ENCODE data around the gene SPRR1B.
"Not testable (repeated sequence)": the region's sequence is repeated elsewhere in the genome, so short reads cannot be mapped to it uniquely, and the experiment has no call there.

SPRR1B gene

DNA sequence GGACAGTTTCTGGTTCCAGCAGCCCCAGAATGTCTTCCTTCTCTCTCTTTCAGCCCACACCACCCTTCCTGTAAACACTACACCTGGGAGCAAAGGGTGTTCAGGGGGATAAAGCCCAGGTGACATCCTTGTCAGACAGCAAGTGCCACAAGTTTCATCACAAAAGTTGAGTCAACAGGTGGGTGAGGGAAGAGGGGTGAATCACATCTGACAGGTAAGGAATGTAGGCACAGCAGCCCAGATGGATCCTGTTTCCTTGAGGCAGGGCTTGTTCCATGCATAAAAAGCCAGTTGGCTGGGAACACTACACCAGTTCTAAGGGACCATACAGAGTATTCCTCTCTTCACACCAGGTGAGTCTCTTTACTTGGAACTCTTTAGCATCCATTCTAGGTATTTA lies at the start of gene SPRR1B:
SPRR1B (plus strand) TSS at position 309 of the 400 bp plus-strand sequence. CDS start 1,143 bp downstream, outside the sequence.
- DNase-seq (ENCODE audit: low read depth in 3 of 3, low spot score in 1 of 3): no peak

- DNase-seq (ENCODE audit: low read depth in 3 of 3, low spot score in 1 of 3): no peak
Measured at GRCh38 chr1:152982076-152982475, 48.9 kb upstream of the SPRR1B start.

- no peak for DNase-seq (ENCODE audit: low read depth in 3 of 3, low spot score in 1 of 3)
Measured at GRCh38 chr1:152983234-152983633, 47.8 kb upstream of the SPRR1B start.

- DNase-seq (ENCODE audit: low read depth in 3 of 3, low spot score in 1 of 3): no peak
Measured at GRCh38 chr1:152983743-152984142, 47.3 kb upstream of the SPRR1B start, which contains the start of gene SPRR1A. TSS of gene SPRR1A (plus strand) at chr1:152984081. CDS start at chr1:152985231, 1,150 bp downstream.

DNA sequence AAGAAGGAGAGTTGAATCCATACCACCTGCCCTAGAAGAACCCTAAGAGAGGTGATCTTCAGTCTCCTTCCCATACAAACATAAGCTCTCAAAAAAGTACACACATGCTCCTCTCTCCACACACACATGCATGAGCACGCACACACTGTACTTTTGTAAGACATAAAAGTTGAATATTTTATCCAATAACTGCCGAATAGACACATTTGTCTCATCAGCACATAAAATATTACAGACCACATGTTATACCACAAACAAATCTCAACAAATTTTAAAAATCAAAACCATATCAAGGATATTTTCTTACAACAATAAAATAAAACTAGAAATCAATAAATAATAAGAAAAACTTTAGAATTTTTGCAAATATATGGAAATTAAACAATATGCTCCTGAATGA lies 44.4 kb upstream of the SPRR1B start:
- no peak for DNase-seq (ENCODE audit: low read depth in 3 of 3, low spot score in 1 of 3)

DNA sequence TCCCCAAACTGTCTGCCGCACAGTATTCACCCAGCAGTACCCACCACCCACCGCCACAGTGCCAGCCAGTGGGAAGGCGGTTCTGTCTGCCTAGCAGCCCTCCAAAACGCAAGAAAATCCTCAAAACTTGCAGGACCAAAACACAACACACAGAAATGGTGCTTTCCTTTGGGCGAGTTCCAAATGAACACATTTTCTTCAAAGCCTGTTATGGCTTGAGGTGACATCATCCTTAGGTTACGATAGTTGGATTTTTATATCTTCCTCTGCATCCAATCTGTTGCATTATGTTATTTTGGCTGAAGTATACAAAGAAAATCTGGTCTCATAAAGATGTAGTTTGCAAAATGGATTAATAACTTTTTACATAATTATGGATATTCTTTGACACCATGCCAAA lies 37.8 kb upstream of the SPRR1B start:
- no peak for DNase-seq (ENCODE audit: low read depth in 3 of 3, low spot score in 1 of 3)

- DNase-seq (ENCODE audit: low read depth in 3 of 3, low spot score in 1 of 3): no peak
Measured at GRCh38 chr1:152995842-152996241, 35.2 kb upstream of the SPRR1B start.

DNA sequence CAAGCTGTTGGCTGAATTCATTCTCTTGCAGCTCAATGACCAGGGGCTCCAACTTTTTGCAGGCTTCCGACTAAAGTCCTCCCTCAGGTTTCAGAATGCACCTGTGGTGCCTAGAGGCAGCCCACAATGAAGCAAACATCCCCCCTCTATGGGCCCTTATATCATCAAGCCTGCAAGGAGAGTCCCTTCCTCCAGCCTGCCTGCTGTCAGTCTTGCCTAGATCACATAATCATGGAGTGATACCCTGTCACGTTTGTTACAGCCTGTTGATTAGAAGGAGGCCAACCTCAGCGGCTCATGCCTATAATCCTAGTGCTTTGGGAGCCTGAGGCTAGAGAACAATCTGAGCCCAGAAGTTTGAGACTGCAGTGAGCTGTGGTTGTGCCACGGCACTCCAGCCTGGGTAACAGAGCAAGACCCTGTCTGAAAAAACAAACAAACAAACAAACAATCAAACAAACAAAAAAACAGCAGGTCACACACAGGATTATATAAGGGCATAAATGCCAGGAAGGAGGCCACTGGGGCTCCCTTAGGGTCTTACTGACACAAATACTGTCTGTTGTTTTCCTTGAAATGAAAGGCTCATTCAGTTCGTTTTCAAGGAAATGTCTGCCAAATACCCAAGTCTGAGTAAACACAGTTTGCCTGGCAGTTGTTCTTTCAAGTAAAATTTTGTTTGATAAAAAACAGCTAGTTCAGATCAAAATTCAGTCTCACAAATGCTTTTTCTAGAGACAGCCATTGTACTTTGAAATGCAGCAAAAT lies 34.2 kb upstream of the SPRR1B start:
- DNase-seq (ENCODE audit: low read depth in 3 of 3, low spot score in 1 of 3): no peak

DNA sequence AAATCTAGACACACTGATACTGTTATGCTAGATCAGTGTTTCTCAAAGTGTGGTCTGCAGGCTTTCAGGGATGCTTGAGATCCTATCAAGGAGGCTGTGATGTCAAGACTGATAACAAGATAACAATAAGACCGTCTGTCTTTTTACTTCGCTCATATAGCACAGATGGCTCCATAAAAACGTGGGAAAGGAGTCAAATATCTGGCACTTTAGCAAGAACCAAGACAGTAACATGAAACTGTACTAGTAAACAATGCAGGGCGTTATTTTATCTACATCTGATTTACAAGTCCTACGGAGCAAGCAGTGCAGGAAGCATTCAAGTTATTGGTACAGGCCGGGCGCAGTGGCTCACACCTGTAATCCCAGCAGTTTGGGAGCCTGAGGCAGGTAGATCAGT lies 33.1 kb upstream of the SPRR1B start:
- no peak for DNase-seq (ENCODE audit: low read depth in 3 of 3, low spot score in 1 of 3)

- DNase-seq (ENCODE audit: low read depth in 3 of 3, low spot score in 1 of 3): no peak
Measured at GRCh38 chr1:152998476-152998875, 32.5 kb upstream of the SPRR1B start.

- DNase-seq (ENCODE audit: low read depth in 3 of 3, low spot score in 1 of 3): no peak
Measured at GRCh38 chr1:152999818-153000217, 31.2 kb upstream of the SPRR1B start.

GRCh38 chr1:153000294-153000693 lies 30.7 kb upstream of the SPRR1B start:
- no peak for DNase-seq (ENCODE audit: low read depth in 3 of 3, low spot score in 1 of 3)

GRCh38 chr1:153001382-153001781 lies 29.6 kb upstream of the SPRR1B start, which contains the start of gene SPRR3:
TSS of gene SPRR3 (plus strand) at chr1:153001749. CDS start at chr1:153003021, 1,272 bp downstream.
- no peak for DNase-seq (ENCODE audit: low read depth in 3 of 3, low spot score in 1 of 3)

DNA sequence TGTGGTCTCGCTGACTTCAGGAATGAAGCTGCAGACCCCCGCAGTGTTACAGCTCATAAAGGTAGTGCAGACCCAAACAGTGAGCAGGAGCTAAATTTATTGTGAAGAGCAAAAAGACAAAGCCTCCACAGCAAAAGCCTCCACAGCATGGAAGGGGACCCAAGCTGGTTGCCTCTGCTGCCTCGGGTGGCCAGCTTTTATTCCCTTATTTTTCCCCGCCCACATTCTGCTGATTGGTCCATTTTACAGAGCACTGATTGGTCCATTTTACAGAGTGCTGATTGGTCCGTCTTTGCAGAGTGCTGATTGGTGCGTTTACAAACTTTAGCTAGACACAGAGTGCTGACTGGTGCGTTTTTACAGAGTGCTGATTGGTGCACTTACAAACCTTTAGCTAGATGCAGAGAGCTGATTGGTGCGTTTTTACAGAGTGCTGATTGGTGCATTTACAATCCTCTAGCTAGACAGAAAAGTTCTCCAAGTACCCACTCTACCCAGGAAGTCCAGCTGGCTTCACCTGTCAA lies 19.7 kb upstream of the SPRR1B start:
- not testable (repeated sequence) for DNase-seq (ENCODE audit: low read depth in 3 of 3, low spot score in 1 of 3)

GRCh38 chr1:153021829-153022228 lies 9.2 kb upstream of the SPRR1B start:
- DNase-seq (ENCODE audit: low read depth in 3 of 3, low spot score in 1 of 3): not testable (repeated sequence)

GRCh38 chr1:153022340-153022739 lies 8.7 kb upstream of the SPRR1B start:
- not testable (repeated sequence) for DNase-seq (ENCODE audit: low read depth in 3 of 3, low spot score in 1 of 3)

DNA sequence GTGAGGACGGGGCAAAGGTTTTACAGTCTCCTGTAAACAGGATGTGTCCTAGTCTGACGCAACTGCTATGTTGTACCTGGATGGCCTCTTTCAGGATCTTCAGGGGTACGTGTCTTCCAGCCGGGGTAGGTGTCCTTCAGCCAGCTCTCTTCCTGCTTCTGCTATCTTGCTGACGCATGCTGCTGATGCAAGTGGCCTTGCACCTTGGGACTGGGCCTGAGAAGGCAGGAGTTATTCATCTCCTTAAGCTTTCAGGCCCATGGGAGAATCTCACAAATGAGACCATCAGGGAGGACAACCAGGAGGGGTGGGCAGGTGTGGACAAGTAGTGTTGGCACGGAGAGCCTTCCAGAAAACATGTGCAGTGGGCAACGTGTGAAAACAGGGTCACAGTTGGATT lies 7.9 kb upstream of the SPRR1B start:
- no peak for DNase-seq (ENCODE audit: low read depth in 3 of 3, low spot score in 1 of 3)

DNA sequence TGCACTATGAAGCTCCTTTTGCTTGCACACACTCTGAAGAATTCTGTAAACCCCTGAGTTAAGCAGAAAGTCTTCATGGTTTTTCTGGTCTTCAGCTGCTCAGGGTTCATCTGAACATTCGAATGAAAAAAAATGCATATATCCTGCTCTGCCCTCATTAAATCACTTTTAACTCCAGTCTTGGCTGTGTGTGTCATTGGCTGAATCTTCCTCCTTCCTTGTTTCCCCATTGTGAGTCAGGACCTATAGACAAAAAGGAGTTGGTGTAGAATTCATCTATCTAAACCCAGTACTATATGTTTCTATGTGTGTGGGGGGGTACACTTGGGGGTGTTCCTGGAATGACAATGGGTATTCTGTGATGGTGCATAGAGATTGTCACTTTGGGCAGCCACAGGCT lies 6.6 kb upstream of the SPRR1B start:
- no peak for DNase-seq (ENCODE audit: low read depth in 3 of 3, low spot score in 1 of 3)

DNA sequence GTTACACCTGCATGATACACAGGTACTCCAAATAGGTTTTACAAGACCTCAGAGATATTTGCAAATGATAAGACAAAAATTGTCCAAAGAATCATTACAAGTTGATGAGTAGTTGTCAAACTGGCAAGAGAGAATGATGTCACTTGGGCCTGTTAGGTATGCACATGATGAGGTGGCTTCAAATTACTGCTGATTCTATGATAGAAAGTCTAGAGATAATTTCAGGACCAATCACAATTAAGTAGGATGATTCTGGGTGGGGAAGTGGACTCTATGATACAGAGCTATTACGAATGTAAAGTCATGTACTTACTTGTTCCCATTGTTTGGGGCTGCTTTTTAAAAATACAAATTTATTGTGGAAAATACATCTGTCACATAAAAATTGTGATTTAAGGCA lies 5.2 kb upstream of the SPRR1B start:
- DNase-seq (ENCODE audit: low read depth in 3 of 3, low spot score in 1 of 3): no peak

DNA sequence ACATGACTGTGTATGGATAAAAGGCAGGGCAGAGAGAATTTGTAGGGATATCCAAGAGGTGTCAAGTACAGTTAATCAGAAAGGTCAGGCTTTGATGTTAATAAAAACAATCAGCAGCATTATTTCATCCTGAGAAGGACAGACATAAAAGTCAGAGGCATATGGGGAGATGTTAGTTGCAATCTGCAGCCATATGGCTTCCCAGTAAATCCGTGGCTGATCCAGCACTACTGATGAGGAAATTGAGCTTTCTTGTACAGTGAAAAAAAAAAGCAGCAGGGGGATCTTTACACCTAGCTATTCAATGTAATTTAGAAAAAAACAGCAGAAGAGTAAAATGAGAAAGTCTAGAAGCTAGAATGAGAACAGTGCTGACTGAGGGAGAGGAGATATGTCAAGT lies 2.2 kb upstream of the SPRR1B start:
- DNase-seq (ENCODE audit: low read depth in 3 of 3, low spot score in 1 of 3): no peak

DNA sequence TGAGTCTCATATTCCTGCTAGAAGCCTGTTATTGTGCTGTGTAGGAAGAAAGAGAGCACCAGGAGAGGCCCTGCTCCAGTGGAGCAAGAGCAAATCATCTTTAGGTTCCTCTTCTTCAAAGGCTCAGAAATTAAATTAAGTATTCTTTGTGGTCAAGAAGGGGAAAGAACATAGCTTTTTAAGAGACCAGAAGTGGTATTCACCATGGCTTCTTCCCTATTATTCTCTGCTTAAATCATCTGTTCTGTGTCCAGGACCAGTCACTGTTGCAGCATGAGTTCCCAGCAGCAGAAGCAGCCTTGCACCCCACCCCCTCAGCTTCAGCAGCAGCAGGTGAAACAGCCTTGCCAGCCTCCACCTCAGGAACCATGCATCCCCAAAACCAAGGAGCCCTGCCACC lies 1.1 kb downstream of the SPRR1B start:
- no peak for DNase-seq (ENCODE audit: low read depth in 3 of 3, low spot score in 1 of 3)

DNA sequence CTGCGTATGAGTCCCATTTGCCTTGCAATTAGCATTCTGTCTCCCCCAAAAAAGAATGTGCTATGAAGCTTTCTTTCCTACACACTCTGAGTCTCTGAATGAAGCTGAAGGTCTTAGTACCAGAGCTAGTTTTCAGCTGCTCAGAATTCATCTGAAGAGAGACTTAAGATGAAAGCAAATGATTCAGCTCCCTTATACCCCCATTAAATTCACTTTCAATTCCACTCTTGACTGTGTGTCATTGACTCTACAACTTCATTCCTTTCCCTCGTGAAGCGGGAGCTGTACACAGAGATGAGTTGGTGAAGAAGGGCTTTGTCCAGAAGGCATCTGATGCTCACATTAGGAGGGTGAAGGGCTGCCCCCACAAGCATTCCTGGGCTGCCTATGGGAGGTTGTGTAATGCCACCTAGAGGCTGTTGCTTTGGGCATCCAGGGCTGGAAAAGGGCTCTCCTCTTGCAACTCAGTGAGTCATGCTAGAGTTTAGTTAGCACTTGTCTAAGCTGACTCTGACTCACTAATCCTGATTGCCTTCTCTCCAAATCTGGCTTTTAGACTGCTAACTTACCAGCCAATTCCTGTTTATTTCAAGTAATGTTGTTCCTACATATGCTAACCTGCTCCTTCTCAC lies 1.8 kb downstream of the SPRR1B start:
- DNase-seq (ENCODE audit: low read depth in 3 of 3, low spot score in 1 of 3): no peak

Data from stimulated activated CD4-positive, alpha-beta T cell treated with anti-CD3 and anti-CD28 coated beads, TNF-alpha, amount 100 ng/mL, for 1 hour (primary cell).